ENCODE data around the gene PDF.
"Not testable (repeated sequence)": the region's sequence is repeated elsewhere in the genome, so short reads cannot be mapped to it uniquely, and the experiment has no call there.

Gene PDF, protein sequence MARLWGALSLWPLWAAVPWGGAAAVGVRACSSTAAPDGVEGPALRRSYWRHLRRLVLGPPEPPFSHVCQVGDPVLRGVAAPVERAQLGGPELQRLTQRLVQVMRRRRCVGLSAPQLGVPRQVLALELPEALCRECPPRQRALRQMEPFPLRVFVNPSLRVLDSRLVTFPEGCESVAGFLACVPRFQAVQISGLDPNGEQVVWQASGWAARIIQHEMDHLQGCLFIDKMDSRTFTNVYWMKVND

DNA sequence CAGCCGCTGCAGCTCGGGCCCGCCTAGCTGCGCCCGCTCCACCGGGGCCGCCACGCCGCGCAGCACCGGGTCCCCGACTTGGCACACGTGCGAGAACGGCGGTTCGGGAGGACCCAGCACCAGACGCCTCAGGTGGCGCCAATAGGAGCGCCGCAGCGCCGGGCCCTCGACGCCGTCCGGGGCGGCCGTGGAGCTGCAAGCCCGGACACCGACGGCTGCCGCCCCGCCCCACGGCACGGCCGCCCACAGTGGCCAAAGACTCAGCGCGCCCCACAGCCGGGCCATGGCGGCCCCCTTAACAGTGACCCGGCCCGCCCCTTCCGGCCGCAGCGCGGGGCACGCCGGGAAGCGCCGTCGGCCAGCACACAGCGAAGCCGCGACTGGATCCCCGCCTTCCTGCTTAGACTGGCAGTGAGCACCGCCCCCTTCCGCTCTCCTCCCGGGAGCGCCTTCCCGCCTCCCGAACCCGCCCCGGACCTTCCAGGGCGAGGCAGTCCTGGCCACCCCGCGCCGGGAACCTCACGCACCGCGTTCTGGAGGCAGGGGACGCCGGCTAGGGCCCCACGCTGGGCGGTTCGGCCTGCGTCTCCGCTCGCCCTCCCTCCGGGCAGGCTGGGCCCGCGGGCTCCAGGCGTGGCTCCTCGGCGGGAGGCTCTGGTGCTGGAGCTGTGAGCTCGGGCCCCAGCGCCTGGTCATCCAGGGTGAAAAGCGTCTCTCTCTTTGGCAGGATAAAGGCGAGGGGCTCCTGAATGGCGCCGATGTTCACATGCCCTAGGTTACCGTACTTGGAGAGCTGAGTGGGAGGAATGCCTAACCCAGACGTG lies at the start of gene PDF:
PDF (minus strand) TSS at position 303 of the 824 bp plus-strand sequence; CDS start at position 285, 18 bp downstream.
- peak; percentile 79 for DNase-seq

DNA sequence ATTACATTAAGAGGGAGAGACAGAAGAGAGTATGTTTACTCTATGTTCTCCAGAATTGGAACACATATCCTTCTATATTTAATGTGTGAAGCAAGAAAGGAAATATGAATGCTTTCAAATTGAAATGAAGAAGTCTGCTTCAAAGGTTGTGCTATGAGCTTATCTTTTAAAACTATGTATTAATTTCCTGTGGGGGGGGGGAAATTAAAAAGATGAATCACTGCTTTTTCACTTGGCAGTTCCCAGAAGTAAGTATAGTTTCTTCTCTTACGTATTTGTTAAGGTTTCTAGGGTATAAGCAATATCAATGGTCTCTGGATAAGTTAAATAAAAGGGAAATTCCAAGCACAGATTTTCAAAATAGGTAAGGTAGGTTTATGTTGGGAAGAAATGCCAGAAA lies 48.4 kb upstream of the PDF start:
- DNase-seq: no peak

DNA sequence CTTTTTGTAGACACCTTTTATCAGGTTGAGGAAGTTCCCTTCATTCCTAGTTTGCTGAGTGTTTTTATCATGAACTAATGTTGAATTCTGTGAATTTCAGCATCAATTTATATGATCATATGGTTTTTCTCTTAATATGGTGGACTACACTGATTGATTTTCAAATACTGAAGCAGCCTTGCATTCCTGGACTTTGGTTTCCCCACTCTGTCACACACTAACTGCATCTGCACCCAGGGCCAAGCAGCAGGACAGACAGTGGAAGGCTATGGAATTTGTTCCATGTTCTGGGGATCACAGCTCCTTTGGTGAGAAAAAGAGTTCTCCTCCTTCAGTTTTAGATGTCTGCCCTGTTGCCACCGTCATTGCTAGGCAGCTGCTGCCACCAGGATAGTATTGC lies 47.6 kb upstream of the PDF start:
- DNase-seq: no peak

DNA sequence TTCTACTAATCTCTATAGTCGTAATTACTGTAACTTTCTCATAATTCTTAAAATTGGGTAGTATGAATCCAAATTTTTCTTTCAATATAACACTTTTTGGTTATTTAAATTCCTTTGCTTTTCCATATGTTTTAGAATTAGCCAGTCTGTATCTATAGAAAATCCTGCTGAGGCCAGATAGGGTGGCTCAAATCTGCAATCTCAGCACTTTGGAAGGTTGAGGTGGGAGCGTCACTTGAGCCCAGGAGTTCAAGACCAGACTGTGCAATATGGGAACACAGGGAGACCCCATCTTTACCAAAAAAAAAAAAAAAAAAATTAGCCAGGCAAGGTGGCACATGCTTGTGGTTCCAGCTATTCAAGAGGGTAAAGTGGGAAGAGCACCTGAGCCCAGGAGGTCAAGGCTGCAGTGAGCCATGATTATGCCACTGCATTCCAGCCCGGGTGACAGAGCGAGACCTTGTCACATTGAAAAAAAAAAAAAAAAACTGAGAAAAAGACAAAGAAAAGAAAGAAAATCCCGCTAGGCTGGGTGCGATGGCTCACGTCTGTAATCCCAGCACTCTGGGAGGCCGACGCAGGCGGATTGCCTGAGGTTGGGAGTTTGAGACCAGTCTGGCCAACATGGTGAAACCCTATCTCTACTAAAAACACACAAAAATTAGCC lies 46.1 kb upstream of the PDF start:
- no peak for DNase-seq

DNA sequence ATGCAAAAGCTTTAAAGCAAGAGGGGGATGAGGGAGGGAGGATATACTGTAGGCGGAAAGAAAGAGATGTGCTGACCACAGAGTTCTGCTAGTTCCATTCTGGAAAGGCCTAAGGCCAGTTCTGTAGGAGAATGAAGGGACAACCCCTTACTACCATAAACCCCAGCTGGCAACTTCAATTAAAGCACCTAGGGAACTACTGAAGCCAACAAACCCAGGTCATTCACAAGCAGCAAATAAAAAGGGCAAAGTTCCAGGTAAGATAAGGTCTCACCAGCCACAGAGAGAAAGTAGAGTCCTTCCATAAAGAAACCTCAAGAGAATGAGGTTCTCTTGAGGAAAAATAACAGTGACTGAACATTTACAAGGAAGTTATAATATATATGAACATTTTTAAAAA lies 42.6 kb upstream of the PDF start:
- no peak for DNase-seq

DNA sequence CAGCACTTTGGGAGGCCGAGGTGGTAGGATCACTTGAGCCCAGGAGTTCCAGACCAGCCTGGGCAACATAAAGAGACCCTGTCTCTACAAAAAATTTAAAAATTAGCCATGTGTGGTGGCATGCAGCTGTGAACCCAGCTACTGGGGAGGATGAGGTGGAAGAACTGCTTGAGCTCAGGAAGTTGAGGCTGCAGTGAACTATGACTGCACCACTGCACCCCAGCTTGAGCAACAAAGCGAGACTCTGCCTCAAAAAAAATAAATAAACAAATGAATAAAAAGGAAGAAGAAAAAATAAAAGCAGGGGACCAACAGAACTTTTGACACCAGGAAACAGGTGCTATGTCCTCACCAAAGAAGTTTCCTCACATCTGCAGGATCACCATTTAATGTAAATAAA lies 41.2 kb upstream of the PDF start:
- no peak for DNase-seq

DNA sequence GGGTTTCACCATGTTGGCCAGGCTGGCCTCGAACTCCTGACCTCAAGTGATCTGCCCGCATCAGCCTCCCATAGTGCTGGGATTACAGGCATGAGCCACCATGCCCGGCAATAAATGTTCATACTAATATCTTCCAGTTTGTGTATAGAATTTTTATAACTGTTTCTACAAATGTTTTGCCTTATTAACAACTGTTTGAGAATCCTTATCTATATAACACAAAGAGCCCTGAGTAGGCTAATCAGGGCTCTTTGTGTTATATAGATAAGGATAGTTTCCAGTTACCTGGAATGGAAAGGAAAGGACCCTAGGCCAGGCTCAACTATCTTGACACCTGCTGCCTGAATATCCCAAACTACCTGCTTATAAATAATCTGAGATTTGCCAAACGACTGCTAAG lies 38.5 kb upstream of the PDF start:
- DNase-seq: no peak

DNA sequence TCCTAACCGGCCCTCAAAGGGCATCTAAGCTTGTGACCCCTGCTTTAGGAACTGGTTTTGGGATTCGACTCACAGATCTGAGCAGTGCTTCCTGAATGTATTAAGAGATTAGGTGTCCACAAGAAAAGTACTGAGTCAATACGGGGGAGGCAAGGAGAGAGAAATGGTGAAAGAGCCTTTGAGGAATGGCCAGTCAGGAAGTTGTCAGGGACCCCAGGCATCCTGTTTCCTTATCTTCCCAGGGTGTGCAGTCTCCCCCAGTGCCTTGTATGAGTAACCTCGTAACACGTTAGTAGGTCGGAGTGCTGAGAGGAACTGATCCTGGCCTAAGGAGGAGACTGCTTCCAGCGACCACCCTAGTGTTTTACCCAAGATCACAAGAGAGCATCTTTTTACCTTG lies 37.6 kb upstream of the PDF start:
- DNase-seq: no peak

DNA sequence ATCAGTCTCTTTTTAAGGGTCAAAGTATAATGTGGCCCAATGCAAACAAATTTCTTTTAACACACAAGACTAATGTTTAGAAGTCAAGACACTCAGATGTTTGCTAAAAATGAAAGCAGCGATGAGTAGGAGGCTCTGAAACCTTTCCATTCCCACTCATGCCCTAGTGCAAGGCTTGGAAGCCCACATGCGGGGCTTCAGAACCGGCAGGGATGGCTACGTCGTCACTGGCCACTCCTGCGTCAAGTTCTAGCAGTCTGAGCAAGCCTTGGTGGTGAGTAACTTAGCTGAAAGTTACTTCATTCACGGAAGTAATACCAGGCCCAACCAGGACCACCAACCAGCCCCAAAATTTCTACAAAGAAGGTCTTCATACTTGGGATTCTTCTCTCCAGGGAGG lies 36.0 kb upstream of the PDF start:
- no peak for DNase-seq

DNA sequence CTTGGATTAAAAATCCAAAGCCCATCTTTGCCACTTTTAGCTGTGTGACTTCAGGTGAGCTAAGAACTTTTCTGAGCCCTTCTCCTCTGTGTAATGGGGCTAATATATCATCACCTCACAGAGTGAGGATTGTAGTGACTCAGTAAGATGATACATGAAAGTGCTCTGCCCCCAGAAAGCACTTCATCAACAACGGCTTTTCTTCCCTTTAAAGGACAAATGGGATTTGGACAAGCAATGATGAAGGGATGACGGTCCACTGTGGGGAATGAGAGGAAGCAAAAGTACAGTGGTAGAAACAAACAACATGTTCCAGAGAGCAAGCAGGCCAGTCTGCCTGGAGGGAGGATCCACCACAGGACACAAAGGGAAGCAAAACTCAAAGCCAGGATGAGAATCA lies 35.5 kb upstream of the PDF start:
- no peak for DNase-seq

DNA sequence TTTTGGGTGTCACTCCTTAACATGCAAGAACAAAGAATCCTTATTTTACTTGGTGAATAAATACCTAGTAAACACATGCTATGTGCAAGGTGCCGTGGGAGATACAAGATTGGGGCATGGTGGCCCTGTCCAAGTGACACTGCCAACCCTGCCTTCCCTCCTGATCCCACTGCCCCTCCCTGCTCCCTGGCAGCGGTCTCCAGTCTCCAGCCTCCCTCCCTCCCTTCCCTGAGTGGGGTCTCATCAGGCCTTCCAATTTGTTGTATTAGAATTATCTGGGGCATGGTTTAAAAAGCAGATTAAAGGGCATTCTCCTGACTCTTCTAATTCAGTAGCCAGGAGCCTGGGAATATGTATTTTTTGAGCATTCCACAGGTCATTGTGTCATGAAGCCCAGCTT lies 33.7 kb upstream of the PDF start:
- no peak for DNase-seq

DNA sequence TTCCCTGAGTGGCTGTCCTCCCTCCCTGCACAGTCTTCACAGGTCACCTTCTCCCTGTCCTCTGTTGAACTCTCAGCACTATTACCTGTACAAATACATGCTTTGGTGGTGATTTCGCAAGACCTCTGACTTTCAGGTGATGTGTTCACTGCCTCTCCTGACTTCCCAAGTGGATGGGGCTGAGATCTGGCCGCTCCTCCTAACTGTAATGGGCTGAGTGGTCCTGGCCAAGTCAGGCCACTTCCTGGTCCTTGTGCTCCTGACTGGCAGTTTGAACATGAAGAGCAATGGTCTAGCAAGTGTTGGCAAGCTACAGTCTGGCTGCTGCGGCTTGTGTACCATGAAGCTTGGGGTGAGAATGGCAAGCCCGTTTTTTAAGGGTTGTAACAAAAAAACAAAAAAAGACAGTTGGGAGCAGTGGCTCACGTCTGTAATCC lies 32.9 kb upstream of the PDF start:
- DNase-seq: no peak

DNA sequence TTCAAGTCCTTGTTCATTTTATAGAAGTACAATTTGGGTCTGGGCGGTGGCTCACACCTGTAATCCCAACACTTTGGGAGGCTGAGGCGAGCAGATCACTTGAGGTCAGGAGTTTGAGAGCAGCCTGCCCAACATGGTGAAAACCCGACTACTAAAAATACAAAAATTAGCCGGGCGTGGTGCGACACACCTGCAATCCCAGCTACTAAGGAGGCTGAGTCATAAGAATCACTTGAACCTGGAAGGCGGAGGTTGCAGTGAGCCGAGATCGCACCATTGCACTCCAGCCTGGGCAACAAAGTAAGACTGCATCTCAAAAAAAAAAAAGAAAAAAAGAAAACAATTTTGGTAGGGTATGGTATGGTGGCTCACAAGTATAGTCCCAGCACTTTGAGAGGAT lies 29.7 kb upstream of the PDF start:
- not testable (repeated sequence) for DNase-seq

DNA sequence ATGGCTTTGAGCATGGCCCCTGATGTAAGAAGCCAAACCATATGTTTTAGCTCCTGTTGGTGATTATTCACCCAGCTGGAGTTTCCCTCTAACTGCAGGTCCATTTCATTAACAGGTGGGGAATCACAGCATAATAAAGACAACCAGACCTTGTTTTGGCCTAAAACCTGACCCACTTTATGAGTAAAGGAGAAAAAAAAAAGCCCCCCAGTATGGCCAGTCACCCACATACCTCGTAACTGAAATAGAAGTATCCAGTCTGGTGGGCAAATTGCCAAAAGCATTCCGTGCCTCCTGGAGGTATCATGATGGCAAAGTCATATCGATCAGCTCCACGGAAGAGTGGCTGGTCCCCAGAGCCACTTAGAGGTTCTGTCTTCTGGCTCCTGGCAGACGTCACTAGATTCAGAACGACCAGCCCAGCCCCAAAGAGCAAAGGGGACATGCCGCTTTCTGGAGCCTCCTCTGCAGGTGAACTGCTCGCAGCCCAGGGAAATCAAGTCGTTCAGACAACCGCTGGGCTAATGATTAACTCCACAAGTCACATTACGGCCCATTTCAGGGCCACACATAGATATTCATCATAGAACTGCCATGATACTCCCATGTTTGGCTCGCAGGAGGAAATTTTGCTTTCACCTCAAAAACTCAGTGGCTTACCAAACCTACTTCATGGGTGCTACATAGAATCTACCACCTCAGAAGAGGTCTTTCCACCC lies 21.1 kb upstream of the PDF start, which contains the start of gene TMED6:
TMED6 (minus strand) TSS at position 478 of the 719 bp plus-strand sequence; CDS start at position 445, 33 bp downstream.
- no peak for DNase-seq

DNA sequence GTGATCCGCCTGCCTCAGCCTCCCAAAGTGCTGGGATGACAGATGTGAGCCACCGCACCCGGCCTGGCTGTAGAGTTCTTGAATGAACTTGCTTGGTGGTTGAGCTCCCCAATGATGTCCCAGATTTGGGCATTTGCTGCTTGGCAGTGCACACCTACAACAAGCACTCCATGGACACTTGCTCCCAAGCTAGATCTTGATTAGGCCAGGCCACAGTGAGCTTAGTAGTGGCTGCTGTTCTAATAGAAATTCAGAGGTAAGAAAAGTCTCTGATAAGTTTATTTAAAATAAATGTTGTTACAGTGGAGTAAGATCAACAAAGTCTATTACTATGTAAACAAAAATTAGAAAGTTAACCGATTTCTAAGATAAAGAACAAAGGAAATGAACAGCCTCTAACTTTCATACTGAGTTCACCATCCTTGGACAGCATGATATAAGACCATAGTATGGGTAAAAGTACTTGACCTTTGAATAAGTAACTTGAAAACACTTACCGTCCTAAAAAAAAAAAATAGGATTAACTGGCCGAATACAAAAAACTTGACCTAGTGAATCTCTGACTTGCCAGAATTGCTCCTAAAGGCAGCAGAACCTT lies 20.2 kb upstream of the PDF start:
- DNase-seq: no peak

DNA sequence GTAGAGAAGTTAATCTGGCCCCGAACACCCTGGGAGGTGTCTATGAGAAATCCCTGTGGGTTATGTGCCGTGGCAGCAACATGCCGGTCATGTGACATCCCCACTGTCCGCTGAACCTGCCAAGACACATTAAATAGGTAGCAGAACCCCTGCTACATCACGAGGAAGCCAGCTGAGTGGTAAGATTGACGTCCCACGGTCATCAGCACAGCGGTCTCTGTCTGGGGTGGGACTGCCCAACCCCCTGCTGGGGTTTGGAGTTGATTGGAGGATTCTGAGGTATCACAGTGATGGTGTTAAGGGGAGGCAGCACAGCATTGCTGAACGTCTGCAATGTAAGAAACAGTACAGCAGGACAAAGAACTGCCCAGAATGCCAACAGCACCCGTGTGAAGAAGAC lies 19.1 kb upstream of the PDF start:
- no peak for DNase-seq

DNA sequence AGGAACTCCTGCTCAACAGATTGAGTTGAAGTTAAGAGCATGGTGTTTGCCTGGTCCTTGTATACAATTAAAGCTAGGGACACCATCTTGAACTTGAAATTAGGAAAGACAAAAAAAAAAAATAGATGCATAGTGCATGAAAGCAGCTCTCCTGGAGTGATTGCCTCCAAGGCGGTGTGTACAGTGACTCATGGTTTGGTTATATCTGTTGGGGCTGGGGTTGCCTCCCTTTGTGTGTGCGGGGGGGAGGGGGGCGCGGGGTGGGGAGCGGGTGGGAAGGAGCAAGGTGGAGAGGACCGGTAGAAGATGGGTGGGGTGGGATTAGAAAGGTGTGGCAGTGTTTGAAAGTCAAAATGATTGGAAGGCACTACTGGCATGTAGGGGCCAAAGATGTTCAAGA lies 17.8 kb upstream of the PDF start:
- no peak for DNase-seq

DNA sequence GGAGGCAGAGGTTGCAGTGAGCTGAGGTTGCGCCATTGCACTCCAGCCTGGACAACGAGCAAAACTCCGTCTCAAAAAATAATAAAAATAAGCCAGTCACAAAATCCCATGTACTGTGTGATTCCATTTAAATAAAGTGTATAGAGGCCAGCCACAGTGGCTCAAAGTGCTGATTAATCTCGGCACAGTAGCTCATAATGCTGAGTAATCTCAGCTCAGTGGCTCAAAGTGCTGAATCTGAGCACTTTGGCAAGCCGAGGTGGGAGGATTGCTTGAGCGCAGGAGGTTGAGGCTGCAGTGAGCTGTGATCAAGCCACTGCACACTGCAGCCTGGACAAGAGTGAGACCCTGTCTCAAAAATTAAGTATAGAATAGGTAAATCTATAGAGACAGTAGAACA lies 16.3 kb upstream of the PDF start:
- DNase-seq: no peak

DNA sequence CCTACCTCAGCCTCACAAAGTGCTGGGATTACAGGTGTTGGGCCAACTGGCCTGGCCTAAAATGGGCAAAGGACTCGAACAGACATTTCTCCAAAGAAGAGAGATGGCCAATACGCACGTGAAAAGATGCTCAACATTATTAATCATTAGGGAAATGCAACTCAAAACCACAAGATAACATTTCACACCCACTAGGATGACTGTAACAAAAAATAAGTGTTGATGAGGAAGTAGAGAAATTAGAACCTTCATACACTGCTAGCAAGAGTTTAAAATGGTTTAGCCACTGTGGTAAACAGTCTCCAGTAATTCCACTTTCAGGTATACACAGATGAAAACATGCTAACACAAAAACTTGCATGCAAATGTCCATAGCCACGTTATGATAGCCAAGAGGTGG lies 15.5 kb upstream of the PDF start:
- DNase-seq: no peak

DNA sequence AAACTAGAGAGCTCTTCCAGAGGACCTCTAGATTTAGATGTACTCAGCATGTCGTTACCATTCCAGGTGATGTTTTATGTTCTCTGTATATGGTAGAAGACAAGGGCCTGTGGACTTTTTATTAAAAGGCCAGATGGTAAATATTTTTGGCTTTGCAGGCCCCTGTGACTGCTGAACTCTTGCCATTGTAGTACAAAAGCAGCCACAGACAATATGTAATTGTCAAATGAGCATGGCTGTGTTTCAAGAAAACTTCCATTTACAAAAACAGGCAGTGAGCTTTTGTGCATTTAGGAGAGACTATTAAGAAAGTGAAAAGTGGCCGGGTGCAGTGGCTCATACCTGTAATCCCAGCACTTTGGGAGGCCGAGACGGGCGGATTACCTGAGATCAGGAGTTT lies 13.8 kb upstream of the PDF start:
- DNase-seq: no peak

DNA sequence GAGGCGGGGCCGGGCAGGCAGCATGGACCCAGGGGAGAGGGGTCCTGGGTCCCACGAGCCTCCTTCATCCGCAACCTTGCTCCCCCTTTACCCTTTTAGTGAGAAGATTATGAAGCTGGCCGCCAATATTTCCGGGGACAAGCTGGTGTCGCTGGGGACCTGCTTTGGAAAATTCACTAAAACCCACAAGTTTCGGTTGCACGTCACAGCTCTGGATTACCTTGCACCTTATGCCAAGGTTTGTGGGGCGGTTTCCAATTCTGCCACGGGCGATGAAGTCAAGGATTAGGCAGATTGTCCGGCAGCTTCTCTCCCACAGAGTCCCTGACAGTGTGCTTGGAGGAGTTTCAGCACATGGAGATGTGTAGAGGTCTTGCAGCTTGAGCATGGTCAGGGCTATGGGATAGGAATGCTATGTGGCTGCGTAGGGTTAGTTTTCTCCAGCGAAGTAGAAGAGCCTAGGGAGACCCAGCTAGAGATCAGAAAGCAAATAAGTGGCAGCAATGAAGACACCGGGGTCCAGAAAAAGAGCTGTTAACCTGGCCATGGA lies 9.8 kb upstream of the PDF start:
- no peak for DNase-seq

DNA sequence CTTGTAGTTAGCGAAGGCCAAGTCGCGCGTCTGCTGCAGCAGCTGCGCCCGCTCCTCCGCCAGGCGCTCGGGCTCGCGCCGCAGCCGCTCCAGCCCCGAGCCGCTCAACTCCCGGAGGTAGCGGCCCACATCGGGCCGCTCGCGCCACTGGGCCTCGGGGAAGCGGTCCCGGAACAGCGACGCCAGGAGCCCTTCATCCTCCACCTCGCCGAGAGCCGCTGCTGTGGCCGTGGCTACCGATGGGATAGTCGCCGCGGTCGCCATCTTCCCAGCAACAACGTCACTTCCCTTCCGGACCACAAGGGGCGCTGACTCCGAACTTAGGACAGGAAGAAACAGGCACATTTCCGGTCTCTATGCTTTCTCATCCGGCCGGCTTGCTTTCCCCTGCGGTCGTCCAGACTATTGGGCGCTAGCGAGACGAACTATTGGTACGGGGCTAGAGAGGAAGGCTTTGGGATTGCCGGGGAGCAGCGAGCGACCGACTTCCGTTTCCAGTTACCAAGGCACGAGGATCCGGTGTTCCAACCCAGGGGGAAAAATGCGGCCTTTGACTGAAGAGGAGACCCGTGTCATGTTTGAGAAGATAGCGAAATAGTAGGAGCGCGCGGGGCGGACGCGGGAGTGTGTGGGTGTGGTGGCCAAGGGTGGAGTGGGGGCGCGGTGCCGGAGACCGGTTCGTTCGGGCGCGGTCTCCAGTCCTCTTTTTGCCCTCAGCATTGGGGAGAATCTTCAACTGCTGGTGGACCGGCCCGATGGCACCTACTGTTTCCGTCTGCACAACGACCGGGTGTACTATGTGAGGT lies 9.1 kb upstream of the PDF start, which contains the start of the genes COG8 and NIP7:
COG8 (minus strand) TSS at position 276 of the 806 bp plus-strand sequence; CDS start at position 264, 12 bp downstream.
NIP7 (plus strand) TSS at position 484 of the 806 bp plus-strand sequence; CDS start at position 542, 58 bp downstream.
- peak; percentile 96 for DNase-seq
